ENCODE measurements around the gene CDH9. TPM values are rescaled to one million over a fixed set of nuclear protein-coding genes. Genes with fewer than 3 reads are reported as not detected.

The CDH9 gene, protein sequence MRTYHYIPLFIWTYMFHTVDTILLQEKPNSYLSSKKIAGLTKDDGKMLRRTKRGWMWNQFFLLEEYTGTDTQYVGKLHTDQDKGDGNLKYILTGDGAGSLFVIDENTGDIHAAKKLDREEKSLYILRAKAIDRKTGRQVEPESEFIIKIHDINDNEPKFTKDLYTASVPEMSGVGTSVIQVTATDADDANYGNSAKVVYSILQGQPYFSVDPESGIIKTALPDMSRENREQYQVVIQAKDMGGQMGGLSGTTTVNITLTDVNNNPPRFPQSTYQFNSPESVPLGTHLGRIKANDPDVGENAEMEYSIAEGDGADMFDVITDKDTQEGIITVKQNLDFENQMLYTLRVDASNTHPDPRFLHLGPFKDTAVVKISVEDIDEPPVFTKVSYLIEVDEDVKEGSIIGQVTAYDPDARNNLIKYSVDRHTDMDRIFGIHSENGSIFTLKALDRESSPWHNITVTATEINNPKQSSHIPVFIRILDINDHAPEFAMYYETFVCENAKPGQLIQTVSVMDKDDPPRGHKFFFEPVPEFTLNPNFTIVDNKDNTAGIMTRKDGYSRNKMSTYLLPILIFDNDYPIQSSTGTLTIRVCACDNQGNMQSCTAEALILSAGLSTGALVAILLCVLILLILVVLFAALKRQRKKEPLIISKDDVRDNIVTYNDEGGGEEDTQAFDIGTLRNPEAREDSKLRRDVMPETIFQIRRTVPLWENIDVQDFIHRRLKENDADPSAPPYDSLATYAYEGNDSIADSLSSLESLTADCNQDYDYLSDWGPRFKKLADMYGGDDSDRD
- not detected for total RNA-seq

DNA sequence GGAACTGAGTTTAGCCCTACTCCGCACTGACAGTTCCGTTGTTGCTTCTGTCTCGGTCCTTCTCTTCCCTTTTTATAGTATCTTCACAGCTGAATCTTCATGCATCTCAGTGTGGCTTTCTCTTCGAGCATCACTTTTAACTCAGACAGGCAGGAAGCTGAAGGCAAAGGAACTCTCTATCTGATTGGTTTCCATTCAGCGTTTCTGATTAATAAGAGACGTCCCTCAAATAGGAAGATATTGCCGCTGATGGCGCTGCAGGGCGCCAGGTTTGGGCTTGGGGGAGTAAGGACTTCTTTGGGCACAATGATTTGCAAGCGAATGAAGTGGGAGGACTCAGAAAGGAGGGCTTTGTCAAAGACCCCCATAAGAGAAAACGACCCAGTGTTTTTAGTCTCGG is at the start of gene CDH9:
TSS of gene CDH9 (minus strand) at position 111 of the 400 bp plus-strand sequence. CDS start 50,253 bp downstream, outside the sequence.
- H3K27ac ChIP-seq = no peak within 1 kb of the TSS
- 17 to 18% methylated on average over 12 of the region's 12 CpGs for WGBS, 2 donors
- H3K4me1 ChIP-seq = peaks cover 0 to 5% (median 0%) of the 10 kb centered on the region in 4 donors
- H3K9me3 ChIP-seq = no peaks in the 10 kb centered on the region
- peak within 1 kb of the TSS in 1 of 4 donors; percentile 1 for H3K4me3 ChIP-seq
- no peaks in the 10 kb centered on the region for H3K36me3 ChIP-seq
- TF ChIP-seq POLR2A (IDR thresholded peaks at IDR 0.05) = no peak
- TF ChIP-seq EP300 (IDR thresholded peaks at IDR 0.05) = no peak
- TF ChIP-seq, protein P1, sequence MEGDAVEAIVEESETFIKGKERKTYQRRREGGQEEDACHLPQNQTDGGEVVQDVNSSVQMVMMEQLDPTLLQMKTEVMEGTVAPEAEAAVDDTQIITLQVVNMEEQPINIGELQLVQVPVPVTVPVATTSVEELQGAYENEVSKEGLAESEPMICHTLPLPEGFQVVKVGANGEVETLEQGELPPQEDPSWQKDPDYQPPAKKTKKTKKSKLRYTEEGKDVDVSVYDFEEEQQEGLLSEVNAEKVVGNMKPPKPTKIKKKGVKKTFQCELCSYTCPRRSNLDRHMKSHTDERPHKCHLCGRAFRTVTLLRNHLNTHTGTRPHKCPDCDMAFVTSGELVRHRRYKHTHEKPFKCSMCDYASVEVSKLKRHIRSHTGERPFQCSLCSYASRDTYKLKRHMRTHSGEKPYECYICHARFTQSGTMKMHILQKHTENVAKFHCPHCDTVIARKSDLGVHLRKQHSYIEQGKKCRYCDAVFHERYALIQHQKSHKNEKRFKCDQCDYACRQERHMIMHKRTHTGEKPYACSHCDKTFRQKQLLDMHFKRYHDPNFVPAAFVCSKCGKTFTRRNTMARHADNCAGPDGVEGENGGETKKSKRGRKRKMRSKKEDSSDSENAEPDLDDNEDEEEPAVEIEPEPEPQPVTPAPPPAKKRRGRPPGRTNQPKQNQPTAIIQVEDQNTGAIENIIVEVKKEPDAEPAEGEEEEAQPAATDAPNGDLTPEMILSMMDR (IDR thresholded peaks at IDR 0.05) = no peak
- DNase-seq (ENCODE audit: low spot score in 2 of 2) = no peak
- no peaks in the 10 kb centered on the region for H3K27me3 ChIP-seq

DNA sequence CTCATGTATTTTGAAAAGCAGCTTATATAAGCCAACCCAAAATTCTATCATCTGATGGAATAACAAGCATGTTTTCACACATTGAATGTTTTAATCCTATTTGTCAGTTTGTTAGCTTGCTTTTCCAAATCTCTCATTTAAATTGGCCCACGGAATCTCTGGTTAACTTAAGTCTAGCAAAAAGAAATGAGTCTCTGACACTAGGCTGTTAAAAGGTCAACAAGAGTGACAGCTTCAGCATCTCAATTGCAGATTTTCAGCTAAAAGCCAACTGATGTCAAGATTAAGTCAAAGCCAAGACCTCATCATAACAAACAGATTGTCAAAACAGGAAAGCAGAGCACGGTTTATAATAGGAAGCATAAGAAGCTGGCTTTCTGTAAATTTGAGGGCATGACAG is 49.4 kb upstream of the CDH9 start:
- DNase-seq (ENCODE audit: low spot score in 2 of 2) = no peak
- Histone ChIP-seq H3K9me3 (no peaks in the 10 kb centered on the region), H3K36me3 (no peaks in the 10 kb centered on the region), H3K27me3 (no peaks in the 10 kb centered on the region), H3K4me3 (no peak overlapping the region), H3K27ac (no peak overlapping the region), H3K4me1 (peaks cover 0 to 19% (median 0%) of the 10 kb centered on the region in 4 donors)
- no peak for TF ChIP-seq POLR2A (IDR thresholded peaks at IDR 0.05)
- TF ChIP-seq EP300 (IDR thresholded peaks at IDR 0.05) = no peak
- TF ChIP-seq, protein P1 (IDR thresholded peaks at IDR 0.05) = no peak
- 19 to 21% methylated on average over 2 of the region's 2 CpGs for WGBS, 2 donors

DNA sequence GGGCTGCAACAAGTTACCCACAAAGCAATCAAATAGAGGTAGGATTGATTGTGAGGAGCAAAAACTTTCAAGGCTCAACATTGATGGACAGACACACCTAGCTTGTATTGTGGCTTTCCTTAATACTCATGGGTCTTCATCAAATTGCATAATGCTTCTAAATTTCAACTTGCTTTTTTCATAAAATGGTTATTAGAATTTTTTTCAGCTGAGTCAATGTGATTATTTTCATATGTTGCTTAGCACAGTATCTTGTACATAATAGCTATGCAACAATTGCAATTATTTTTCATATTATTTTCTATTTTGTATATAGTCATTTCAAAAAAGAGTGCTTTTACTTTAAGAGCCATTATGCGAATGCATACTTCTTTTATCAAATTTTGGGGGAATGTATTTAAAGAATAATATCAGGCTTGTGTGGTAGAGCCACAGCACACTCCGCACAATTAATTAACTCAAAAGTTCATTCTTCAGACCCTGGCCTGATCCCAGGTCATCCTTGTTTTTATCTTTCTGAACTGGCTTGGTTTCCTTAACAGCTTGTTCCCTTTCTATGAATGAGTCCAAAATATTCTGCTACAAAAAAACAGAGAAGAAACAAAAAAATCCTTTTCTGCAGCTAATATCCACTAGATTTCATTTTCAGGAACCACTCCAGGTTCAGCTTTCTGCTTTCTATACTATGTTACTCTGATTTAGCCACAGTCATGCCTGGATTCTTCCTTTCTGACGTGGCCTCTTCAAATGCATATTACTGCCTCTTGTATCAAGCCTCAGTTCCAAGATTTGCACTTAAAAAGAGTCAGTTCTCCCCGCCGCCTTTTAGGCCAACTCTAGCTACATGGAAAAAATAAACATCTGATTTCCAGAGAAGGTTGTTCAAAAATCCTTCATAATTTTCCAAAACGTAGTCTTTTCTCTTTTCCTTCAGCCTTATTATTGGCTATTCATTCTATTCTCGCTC is 45.3 kb upstream of the CDH9 start:
- Histone ChIP-seq H3K36me3 (no peaks in the 10 kb centered on the region), H3K9me3 (no peaks in the 10 kb centered on the region), H3K27ac (peak overlapping the region in 1 of 4 donors; percentile 27), H3K4me3 (peak overlapping the region in 1 of 4 donors; percentile 4), H3K4me1 (peaks cover 0 to 22% (median 0%) of the 10 kb centered on the region in 4 donors), H3K27me3 (no peaks in the 10 kb centered on the region)
- TF ChIP-seq, protein P1 (IDR thresholded peaks at IDR 0.05) = no peak
- no peak for TF ChIP-seq EP300 (IDR thresholded peaks at IDR 0.05)
- no peak for TF ChIP-seq POLR2A (IDR thresholded peaks at IDR 0.05)
- DNase-seq (ENCODE audit: low spot score in 2 of 2) = no peak
- 21 to 29% methylated on average over 7 of the region's 7 CpGs for WGBS, 2 donors

DNA sequence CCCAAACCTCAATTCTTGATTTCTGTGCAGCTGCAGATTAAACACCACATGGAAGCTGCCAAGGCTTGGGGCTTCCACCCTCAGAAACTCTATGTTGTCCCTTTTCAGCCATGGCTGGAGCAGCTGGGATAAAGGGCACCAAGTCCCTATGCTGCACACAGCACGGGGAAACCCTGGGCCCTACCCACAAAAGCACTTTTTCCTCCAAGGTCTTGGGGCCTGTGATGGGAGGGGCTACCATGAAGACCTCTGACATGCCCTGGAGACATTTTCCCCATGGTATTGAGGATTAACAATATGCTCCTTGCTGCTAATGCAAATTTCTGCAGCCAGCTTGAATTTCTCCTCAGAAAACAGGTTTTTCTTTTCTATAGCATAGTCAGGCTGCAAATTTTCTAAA is 41.8 kb upstream of the CDH9 start:
- DNase-seq (ENCODE audit: low spot score in 2 of 2) = no peak
- no peak overlapping the region for H3K4me3 ChIP-seq
- H3K9me3 ChIP-seq = peaks cover 0 to 2% (median 0%) of the 10 kb centered on the region in 4 donors
- H3K27me3 ChIP-seq = no peaks in the 10 kb centered on the region
- H3K36me3 ChIP-seq = no peaks in the 10 kb centered on the region
- H3K27ac ChIP-seq = no peak overlapping the region
- H3K4me1 ChIP-seq = peaks cover 0 to 22% (median 0%) of the 10 kb centered on the region in 4 donors
- TF ChIP-seq POLR2A (IDR thresholded peaks at IDR 0.05) = no peak
- TF ChIP-seq, protein P1 (IDR thresholded peaks at IDR 0.05) = no peak
- no peak for TF ChIP-seq EP300 (IDR thresholded peaks at IDR 0.05)
- 8 to 25% methylated on average over 1 of the region's 1 CpG for WGBS, 2 donors

All from tibial nerve (tissue), 4 donors.